Kidney (tissue), 14 donors: ENCODE data around the gene RHEBL1. TPM values are rescaled to one million over a fixed set of nuclear protein-coding genes. Genes with fewer than 3 reads are reported as not detected.

Experiments
- DNase-seq, 5 donors: peaks; one replicate each; pipeline ENCODE4 v3.0.0-alpha.2; 2013 to 2020
- FAIRE-seq: peaks from 2 replicates; lab custom pipeline; 2012; peaks lifted over from hg19 to GRCh38; lab: Jason Lieb, UNC
- H3K27ac ChIP-seq, 2 donors: one replicate each; pipeline ENCODE4 v1.7.0; 2013; ENCODE audit warnings: low read depth in 2 of 2, low read length in 2 of 2, inconsistent platforms in 1 of 2
- H3K27me3 ChIP-seq: one replicate; pipeline ENCODE4 v1.7.1; 2013; ENCODE audit warnings: low read length, inconsistent platforms; ENCODE audit not compliant: control insufficient read depth, insufficient read depth
- H3K36me3 ChIP-seq, 3 donors: one replicate each; pipeline versions ENCODE4 v1.7.0 to v1.7.1; 2013; ENCODE audit warnings: low read length in 3 of 3, control low read depth in 1 of 3, inconsistent platforms in 1 of 3; ENCODE audit not compliant: insufficient read depth in 3 of 3, control insufficient read depth in 2 of 3
- H3K4me1 ChIP-seq, 3 donors: one replicate each; pipeline versions ENCODE4 v1.7.0 to v1.7.1; 2013; ENCODE audit warnings: low read length in 3 of 3, inconsistent platforms in 1 of 3, low read depth in 1 of 3; ENCODE audit not compliant: control insufficient read depth in 2 of 3, insufficient read depth in 2 of 3
- H3K4me3 ChIP-seq, 3 donors: one replicate each; pipeline versions ENCODE4 v1.7.0 to v1.8.1; 2013; ENCODE audit warnings: low read length in 3 of 3, control low read depth in 1 of 3, inconsistent platforms in 1 of 3
- H3K9ac ChIP-seq, 3 donors: one replicate each; pipeline versions ENCODE4 v1.7.0 to v1.7.1; 2013; ENCODE audit warnings: low read length in 3 of 3, control low read depth in 1 of 3, inconsistent platforms in 1 of 3
- H3K9me3 ChIP-seq, 3 donors: one replicate each; pipeline versions ENCODE4 v1.7.0 to v1.7.1; 2013; ENCODE audit warnings: low read length in 3 of 3, control low read depth in 1 of 3, inconsistent platforms in 1 of 3; ENCODE audit not compliant: control insufficient read depth in 2 of 3, insufficient read depth in 1 of 3
- intact Hi-C: fragments of 100-400 bp; cut with DNase I; formaldehyde crosslinking; loops from one replicate; pipeline ENCODE4 v1.11.1; 2022
- polyA plus RNA-seq: library from polyadenylated mRNA; stranded (reverse); fragments of 350-450 nt; fragmentation: Illumina TruSeq; extraction: RNeasy Lipid Tissue Mini Kit (QIAGEN cat#74804); gene quantifications from one replicate; pipeline ENCODE4 v1.2.3, GENCODE V29; 2014; ENCODE audit warnings: low read depth, low replicate concordance; ENCODE audit not compliant: insufficient read depth
- total RNA-seq: library from RNA; stranded (reverse); fragmentation: NEBNext Ultra II Directional; extraction: Animal tissue kit (Norgen Biotek cat#: 25700); gene quantifications from one replicate; pipeline ENCODE4 v1.2.1, GENCODE V29; 2021
- TF ChIP-seq, protein P1 (sequence below): IDR thresholded peaks from 3 replicates; pipeline ENCODE4 v1.5.1; 2012; ENCODE audit warnings: mild to moderate bottlenecking, moderate library complexity, borderline replicate concordance; ENCODE audit not compliant: insufficient read depth; ENCODE audit errors: extremely low read depth
- donor health status: control.
- donor health status: control.
- donor health status: control.
- donor health status: control.
- donor health status: control.
- donor health status: DM: yes; HTN: yes; CAD: no.
- donor health status: Normal renal cell carcinoma (clear cell type).

The RHEBL1 gene
- total and polyA plus RNA-seq, 2 donors from 2014 or later: 0.52 to 0.69 TPM

GRCh38 chr12:49048953-49049352 lies 20.8 kb downstream of the RHEBL1 start:
- Histone ChIP-seq H3K27me3 (no peaks in the 10 kb centered on the region), H3K27ac (no peak overlapping the region), H3K4me3 (no peak overlapping the region), H3K36me3 (peaks cover 16 to 85% (median 58%) of the 10 kb centered on the region in 3 donors), H3K9ac (no peak overlapping the region), H3K4me1 (no peaks in the 10 kb centered on the region), H3K9me3 (no peaks in the 10 kb centered on the region)
- TF ChIP-seq, protein P1, sequence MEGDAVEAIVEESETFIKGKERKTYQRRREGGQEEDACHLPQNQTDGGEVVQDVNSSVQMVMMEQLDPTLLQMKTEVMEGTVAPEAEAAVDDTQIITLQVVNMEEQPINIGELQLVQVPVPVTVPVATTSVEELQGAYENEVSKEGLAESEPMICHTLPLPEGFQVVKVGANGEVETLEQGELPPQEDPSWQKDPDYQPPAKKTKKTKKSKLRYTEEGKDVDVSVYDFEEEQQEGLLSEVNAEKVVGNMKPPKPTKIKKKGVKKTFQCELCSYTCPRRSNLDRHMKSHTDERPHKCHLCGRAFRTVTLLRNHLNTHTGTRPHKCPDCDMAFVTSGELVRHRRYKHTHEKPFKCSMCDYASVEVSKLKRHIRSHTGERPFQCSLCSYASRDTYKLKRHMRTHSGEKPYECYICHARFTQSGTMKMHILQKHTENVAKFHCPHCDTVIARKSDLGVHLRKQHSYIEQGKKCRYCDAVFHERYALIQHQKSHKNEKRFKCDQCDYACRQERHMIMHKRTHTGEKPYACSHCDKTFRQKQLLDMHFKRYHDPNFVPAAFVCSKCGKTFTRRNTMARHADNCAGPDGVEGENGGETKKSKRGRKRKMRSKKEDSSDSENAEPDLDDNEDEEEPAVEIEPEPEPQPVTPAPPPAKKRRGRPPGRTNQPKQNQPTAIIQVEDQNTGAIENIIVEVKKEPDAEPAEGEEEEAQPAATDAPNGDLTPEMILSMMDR: no peak
- DNase-seq (peak in 1 of 5 donors; percentile 55), FAIRE-seq (no peak)
- intact Hi-C loops: no loop called here

- Histone ChIP-seq H3K9me3 (no peaks in the 10 kb centered on the region), H3K36me3 (peaks cover 19 to 84% (median 62%) of the 10 kb centered on the region in 3 donors), H3K9ac (no peak overlapping the region), H3K4me3 (no peak overlapping the region), H3K27ac (no peak overlapping the region), H3K4me1 (no peaks in the 10 kb centered on the region), H3K27me3 (no peaks in the 10 kb centered on the region)
- TF ChIP-seq, protein P1: no peak
- intact Hi-C loops: no loop called here
- FAIRE-seq: no peak
- peak in 1 of 5 donors; percentile 59 for DNase-seq
Observed at GRCh38 chr12:49046129-49046895, 23.5 kb downstream of the RHEBL1 start.

DNA sequence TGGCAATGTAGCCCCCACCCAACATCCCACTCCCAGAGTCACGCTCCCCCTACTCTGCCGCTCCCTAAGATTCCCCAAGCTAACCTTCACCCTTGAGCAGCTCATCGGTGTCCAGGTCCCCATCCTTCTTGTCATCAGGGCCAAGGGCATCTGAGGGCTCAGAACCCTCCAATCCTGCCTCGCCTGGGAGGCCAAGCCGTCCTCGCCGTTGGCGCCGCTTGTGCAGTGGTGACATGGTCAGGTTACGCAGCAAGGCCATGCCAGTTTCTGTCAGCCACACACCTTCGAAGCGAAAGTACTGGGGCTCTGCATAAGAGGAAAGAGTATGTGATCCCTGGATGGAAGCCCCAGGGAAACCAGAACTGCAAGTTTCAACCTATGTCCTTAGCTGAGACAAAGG lies 25.1 kb downstream of the RHEBL1 start:
- FAIRE-seq: no peak

More for the DNA sequence above, 25.1 kb downstream of the RHEBL1 start:
- Histone ChIP-seq H3K9ac (no peak overlapping the region), H3K4me3 (no peak overlapping the region), H3K27me3 (no peaks in the 10 kb centered on the region), H3K4me1 (no peaks in the 10 kb centered on the region), H3K9me3 (no peaks in the 10 kb centered on the region), H3K27ac (no peak overlapping the region), H3K36me3 (peaks cover 19 to 80% (median 57%) of the 10 kb centered on the region in 3 donors)
- peak in 1 of 5 donors; percentile 61 for DNase-seq
- TF ChIP-seq, protein P1: no peak
- intact Hi-C loops: no loop called here
